GM21423 (cell line): ENCODE measurements around the gene NR3C1.
"Not testable (repeated sequence)": the region's sequence is repeated elsewhere in the genome, so short reads cannot be mapped to it uniquely, and the experiment has no call there.

Source experiments
- ATAC-seq: cut with Tn5 transposase; IDR thresholded peaks from one replicate; pipeline ENCODE4 v1.9.1; 2021; ENCODE audit warnings: mild to moderate bottlenecking, moderate library complexity; ENCODE audit not compliant: unreplicated experiment

NR3C1 gene

DNA sequence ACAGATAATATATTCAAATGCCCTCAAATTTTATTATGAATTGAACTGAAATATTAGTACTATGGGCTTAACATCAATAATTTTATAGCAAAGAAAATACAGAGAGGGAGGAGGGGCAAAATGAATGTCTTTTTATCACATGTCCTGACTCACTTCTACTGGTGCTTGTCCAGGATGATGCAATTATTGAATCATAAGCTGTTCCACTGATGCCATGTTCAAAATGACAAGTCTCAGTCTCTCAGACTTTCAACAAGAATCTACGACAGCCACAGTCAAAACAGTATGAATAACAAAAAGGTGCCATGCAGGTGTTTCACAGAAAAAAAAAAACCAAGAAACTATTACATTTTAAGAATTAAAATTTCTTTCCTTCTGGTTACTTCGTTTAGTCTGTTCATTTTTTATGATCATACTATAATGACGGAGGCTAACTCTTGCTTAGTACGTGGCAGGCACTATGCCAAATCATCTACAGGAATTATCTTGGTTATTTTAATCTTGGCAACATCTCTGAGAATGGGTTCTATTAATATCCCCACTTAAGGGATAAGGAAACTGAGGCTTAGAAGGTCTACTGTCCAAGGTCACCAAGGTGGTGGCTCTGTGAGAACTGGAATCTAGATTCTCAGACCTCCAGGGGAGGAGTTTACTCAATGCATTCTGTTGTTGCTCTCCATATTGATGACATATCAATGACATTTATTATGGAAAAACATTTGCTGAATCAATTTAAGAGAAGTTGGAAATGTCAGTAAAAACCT, 61.5 kb downstream of the NR3C1 start:
- no peak for ATAC-seq

DNA sequence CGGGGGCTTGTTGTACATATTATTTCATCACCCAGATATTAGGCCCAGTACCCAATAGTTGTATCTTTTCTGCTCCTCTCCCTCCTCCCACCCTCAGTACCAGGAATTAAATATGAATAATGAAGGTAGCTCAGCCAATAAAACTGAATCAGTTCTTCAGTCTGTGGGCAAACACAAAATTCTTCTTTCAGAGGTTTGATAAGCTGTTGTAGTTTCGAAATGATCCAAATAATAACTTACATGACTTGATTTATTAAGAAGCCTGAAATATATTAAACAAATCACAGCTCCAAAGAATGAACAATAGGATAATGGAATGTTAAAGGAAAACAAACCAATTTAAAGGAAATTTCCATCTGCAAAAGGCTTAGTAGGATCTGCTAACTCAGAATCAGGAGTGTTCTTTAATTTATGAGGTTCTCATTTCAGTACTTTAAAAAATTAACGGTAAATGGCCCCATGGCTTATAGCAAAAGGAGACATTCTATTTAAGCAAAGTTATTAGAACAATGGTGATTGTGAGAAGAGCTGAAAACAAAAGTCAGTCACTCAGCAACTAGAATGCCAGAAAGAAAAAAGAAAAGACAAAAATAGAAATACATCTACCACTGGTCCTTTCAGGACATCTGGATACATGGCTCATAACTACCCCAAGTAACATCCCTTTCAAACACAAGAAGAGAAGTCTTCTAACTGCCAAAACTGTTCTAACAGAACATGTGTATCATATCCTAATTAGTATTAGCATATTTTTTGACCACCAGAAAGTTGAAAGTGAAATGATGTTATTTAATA, 62.4 kb downstream of the NR3C1 start:
- ATAC-seq: no peak

DNA sequence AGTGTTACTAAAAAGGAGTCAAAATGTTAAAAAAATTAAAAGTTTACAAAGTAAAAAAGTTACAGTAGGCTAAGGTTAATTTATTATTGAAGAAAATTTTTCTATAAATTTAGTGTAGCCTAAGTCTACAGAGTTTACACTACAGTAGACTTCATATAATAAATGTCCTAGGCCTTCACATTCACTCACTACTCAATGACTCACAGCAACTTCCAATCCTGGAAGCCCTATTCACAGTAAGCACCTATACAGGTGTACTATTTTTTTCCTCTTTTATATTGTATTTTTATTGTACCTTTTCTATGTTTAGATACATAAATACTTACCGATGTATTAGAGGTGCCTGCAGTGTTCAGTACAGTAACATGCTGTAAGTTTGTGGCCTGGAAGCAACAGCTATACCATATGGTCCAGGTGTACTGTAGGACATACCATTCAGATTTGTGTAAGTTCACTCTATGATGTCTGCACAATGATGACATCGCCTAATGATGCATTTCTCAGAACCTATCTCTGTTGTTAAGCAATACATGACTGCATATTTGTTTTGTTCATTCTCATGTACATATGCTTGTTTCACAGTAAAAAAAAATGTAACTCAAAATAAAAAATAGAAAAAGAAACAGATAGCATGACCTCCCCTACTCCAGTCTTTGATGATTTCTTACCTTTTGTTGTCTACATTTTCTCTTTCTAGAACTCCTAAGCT, 64.7 kb downstream of the NR3C1 start:
- no peak for ATAC-seq

DNA sequence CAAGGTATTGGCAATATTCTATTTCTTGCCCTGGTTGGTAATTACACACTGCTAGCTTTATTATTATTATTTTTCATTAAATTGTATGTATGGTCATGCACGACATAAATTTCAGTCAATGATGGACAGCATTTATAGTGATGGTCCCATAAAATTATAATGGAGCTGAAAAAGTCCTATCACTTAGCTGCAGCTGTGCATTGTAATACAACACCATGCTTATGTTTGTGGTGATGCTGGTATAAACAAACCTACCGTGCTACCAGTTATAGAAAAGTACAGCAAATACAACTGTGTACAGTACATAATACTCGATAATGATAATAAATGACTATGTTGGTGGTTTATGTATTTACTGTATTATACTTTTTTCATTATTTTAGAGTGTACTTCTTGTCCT, 65.5 kb downstream of the NR3C1 start:
- no peak for ATAC-seq

- no peak for ATAC-seq
These were observed 67.0 kb downstream of the NR3C1 start for GRCh38 chr5:143336485-143336884.

DNA sequence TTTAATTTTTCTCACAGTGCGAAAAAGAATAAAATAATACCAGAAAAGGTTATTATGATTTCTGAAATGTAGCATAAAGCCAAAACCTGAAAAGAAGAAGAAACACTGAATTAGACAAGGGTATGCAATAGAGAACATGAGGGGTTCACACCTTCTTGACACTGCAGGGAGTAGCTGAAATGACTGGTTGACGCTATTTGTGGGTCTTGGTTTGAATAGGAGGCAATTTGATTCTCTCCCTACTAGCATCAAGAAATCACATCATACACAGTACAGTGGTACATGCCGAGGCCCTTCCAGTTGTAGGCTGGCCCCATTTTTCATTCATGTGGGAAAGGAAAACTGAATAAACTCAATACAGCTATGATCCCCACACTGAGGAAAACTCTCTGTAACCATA, 68.6 kb downstream of the NR3C1 start:
- no peak for ATAC-seq

GRCh38 chr5:143334380-143334779, 69.1 kb downstream of the NR3C1 start:
- ATAC-seq: not testable (repeated sequence)

GRCh38 chr5:143331956-143332355, 71.5 kb downstream of the NR3C1 start:
- no peak for ATAC-seq

GRCh38 chr5:143329843-143330242, 73.6 kb downstream of the NR3C1 start:
- ATAC-seq: no peak

GRCh38 chr5:143328589-143329220, 74.8 kb downstream of the NR3C1 start:
- ATAC-seq: no peak

GRCh38 chr5:143325086-143325485, 78.4 kb downstream of the NR3C1 start:
- not testable (repeated sequence) for ATAC-seq

GRCh38 chr5:143322931-143323630, 80.4 kb downstream of the NR3C1 start:
- not testable (repeated sequence) for ATAC-seq

GRCh38 chr5:143322176-143322575, 81.3 kb downstream of the NR3C1 start:
- ATAC-seq: no peak

GRCh38 chr5:143319437-143320227, 83.9 kb downstream of the NR3C1 start:
- ATAC-seq: no peak

- no peak for ATAC-seq
These were observed 84.7 kb downstream of the NR3C1 start for GRCh38 chr5:143318833-143319232.

GRCh38 chr5:143318270-143318669, 85.2 kb downstream of the NR3C1 start:
- ATAC-seq: no peak

GRCh38 chr5:143316844-143317631, 86.4 kb downstream of the NR3C1 start:
- no peak for ATAC-seq

DNA sequence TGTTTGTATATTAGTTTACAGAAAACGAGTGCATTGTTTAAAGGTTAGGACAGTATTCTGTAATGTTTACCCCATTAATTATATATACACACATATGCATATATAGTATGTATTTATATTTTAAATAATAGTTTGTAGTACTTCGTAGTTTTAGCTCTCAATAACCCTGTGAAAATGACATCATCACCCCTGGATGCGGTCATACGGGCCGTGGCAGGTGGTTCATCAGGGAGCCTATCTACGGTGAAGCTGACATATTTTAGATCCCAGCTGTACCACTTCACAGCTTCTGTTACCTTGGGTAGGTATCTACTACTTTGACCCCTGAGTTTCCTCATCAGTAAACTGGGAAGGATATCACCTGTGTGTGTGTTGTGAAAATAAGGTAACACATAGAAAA, 87.1 kb downstream of the NR3C1 start:
- ATAC-seq: no peak

- ATAC-seq: no peak
These were observed 87.6 kb downstream of the NR3C1 start for GRCh38 chr5:143315929-143316328.
